Naive thymus-derived CD4-positive, alpha-beta T cell (primary cell): ENCODE results near the gene CAV2. TPM values are rescaled to one million over a fixed set of nuclear protein-coding genes. Genes with fewer than 3 reads are reported as not detected.

Experiments
- ATAC-seq: fragments of 150-1000 bp; cut with Tn5 transposase; 2 replicates; pipeline ENCODE4 v1.10.0; 2021; ENCODE audit warnings: mild to moderate bottlenecking, moderate library complexity
- CTCF ChIA-PET: fragments of 350-600 bp; sonication (Branson Sonifier 250); formaldehyde crosslinking; loops from one replicate; lab custom pipeline; 2021; ENCODE audit warnings: antibody characterized with exemption; lab: Charles Lee
- POLR2A ChIA-PET: fragments of 350-600 bp; sonication (Branson Sonifier 250); formaldehyde crosslinking; loops from one replicate; lab custom pipeline; 2021; ENCODE audit warnings: antibody characterized with exemption, inconsistent platforms; lab: Charles Lee
- DNase-seq, 9 donors: peaks; one replicate each; pipeline versions ENCODE4 v3.0.0 to v3.0.0-alpha.2; 2020 to 2022; ENCODE audit warnings: mixed read lengths in 1 of 9
- H3K27ac ChIP-seq: one replicate; pipeline ENCODE4 v1.7.0; 2013; ENCODE audit warnings: mild to moderate bottlenecking, low read depth, low read length, moderate library complexity
- H3K27me3 ChIP-seq, 2 donors: one replicate each; pipeline ENCODE4 v1.7.0; 2013; ENCODE audit warnings: low read length in 2 of 2, mild to moderate bottlenecking in 2 of 2, moderate library complexity in 2 of 2; ENCODE audit not compliant: control insufficient read depth in 2 of 2, insufficient read depth in 2 of 2
- H3K36me3 ChIP-seq, 3 experiments: 1 replicate in 2 of 3; 2 replicates in 1 of 3; pipeline ENCODE4 v1.7.0; 2013; ENCODE audit warnings: low read length in 3 of 3, mild to moderate bottlenecking in 3 of 3, moderate library complexity in 1 of 3; ENCODE audit not compliant: insufficient read depth in 3 of 3, control insufficient read depth in 2 of 3
- H3K4me1 ChIP-seq, 2 donors: one replicate each; pipeline ENCODE4 v1.7.0; 2013; ENCODE audit warnings: low read length in 2 of 2, mild to moderate bottlenecking in 2 of 2, moderate library complexity in 1 of 2; ENCODE audit not compliant: control insufficient read depth in 2 of 2, insufficient read depth in 2 of 2
- H3K4me3 ChIP-seq: 2 replicates; pipeline ENCODE4 v1.7.0; 2013; ENCODE audit warnings: mild to moderate bottlenecking, low read length
- H3K9me3 ChIP-seq, 3 experiments: 1 replicate in 2 of 3; 2 replicates in 1 of 3; pipeline ENCODE4 v1.7.0; 2013; ENCODE audit warnings: low read length in 3 of 3; ENCODE audit not compliant: control insufficient read depth in 2 of 3
- H3K27ac Mint-ChIP-seq, 9 donors: one replicate each; pipeline ENCODE4 v1.8.0; 2020 to 2022; ENCODE audit warnings: mixed read lengths in 9 of 9, mild to moderate bottlenecking in 8 of 9, moderate library complexity in 5 of 9, inconsistent platforms in 2 of 9
- H3K27me3 Mint-ChIP-seq, 5 donors: one replicate each; pipeline ENCODE4 v1.8.0; 2021 to 2022; ENCODE audit warnings: mixed read lengths in 5 of 5, mild to moderate bottlenecking in 1 of 5
- H3K36me3 Mint-ChIP-seq, 5 donors: one replicate each; pipeline ENCODE4 v1.8.0; 2020 to 2022; ENCODE audit warnings: mixed read lengths in 5 of 5, mild to moderate bottlenecking in 3 of 5, inconsistent platforms in 1 of 5
- H3K4me1 Mint-ChIP-seq, 7 donors: one replicate each; pipeline ENCODE4 v1.8.0; 2020 to 2022; ENCODE audit warnings: mixed read lengths in 7 of 7, mild to moderate bottlenecking in 3 of 7, inconsistent platforms in 1 of 7
- H3K4me3 Mint-ChIP-seq, 10 donors: one replicate each; pipeline ENCODE4 v1.8.0; 2020 to 2022; ENCODE audit warnings: mild to moderate bottlenecking in 10 of 10, mixed read lengths in 10 of 10, moderate library complexity in 6 of 10, inconsistent platforms in 2 of 10
- H3K9me3 Mint-ChIP-seq, 11 donors: one replicate each; pipeline ENCODE4 v1.8.0; 2020 to 2022; ENCODE audit warnings: mixed read lengths in 11 of 11, mild to moderate bottlenecking in 4 of 11, inconsistent platforms in 1 of 11, moderate library complexity in 1 of 11
- intact Hi-C, 2 donors: fragments of 100-400 bp; cut with micrococcal nuclease; formaldehyde crosslinking; loops; one replicate each; pipeline ENCODE4 v1.15.1; 2023
- polyA plus RNA-seq, 2 donors: library from polyadenylated mRNA; unstranded; fragments of 300-500 nt; fragmentation: Illumina TruSeq; gene quantifications; one replicate each; pipeline ENCODE4 v1.2.3, GENCODE V29; 2021
- total RNA-seq, 6 experiments: library from RNA in 5 of 6; stranded (reverse) in 5 of 6; gene quantifications; 1 replicate in 5 of 6; 2 replicates in 1 of 6; pipeline ENCODE4 v1.2.3 and lab custom pipeline; 2021 to 2026

CAV2 gene
- total and polyA plus RNA-seq, 7 experiments from 2014 or later = 0.93 TPM; not detected in 6

DNA sequence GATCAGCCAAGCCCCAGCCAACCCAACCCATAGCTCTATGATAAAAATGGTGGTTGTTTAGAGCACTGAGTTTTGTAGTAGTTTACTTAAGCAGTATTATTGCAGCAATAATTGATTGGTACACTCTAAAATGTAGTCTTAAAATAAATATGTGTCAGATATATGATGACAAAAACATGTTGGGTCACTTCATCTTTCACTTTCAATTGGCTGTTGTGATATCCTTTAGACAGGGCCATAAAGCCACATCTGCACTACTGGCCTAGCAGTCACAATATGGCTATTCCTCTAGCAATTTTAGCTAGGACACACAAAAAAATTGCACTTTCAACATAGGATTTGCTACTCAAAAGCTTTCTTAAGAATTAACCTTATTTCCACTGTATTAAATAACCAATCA lies 19.4 kb downstream of the CAV2 start:
- CTCF ChIA-PET = no interaction called here
- H3K27me3 Mint-ChIP-seq = peaks cover 42 to 62% (median 48%) of the 10 kb centered on the region in 5 donors
- H3K9me3 Mint-ChIP-seq = peaks cover 0 to 2% (median 0%) of the 10 kb centered on the region in 11 donors
- H3K36me3 Mint-ChIP-seq = no peaks in the 10 kb centered on the region
- Histone ChIP-seq H3K36me3 (no peaks in the 10 kb centered on the region), H3K27ac (no peak overlapping the region), H3K4me1 (no peaks in the 10 kb centered on the region), H3K9me3 (no peaks in the 10 kb centered on the region), H3K4me3 (no peak overlapping the region), H3K27me3 (peaks cover 0 to 7% of the 10 kb centered on the region in 2 donors)
- H3K4me1 Mint-ChIP-seq = no peaks in the 10 kb centered on the region
- ATAC-seq (no peak), DNase-seq (no peak)
- H3K27ac Mint-ChIP-seq = no peak overlapping the region
- POLR2A ChIA-PET = no interaction called here
- H3K4me3 Mint-ChIP-seq = no peak overlapping the region
- intact Hi-C loops = no loop called here

DNA sequence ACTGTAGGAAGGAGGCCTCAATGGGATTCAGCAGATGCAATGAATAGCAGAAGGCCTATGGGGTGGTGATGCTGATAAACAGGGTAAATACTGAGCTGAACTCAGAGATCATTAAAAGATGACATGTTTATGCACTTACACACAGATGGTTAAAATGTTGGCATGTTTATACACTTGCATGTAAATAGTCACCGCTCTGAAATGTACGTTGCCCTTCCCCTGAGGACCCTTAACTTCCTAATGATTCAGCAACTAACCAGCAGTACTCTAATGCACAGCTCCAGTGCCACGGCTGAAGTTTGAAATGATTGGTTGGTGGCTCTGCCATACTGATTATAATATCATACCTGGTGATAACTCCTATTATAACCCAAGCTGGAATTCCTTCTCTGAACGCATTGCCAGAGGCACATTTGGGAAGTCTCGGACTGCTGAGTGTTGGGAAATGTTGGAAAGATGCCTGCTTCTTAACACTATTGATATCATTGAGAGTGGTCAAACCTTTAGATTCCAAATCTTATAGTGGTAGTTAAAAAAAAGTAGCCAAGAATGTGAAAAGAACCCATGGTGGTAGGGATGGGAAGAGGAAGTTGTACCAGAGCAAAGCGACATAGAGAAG lies 21.6 kb downstream of the CAV2 start:
- intact Hi-C loops = loop anchor here in 1 of 2 donors (10.0 kb wide), 1 partner anchor 64 kb away; no protein-coding TSS in a partner anchor
- no peak overlapping the region for H3K4me3 Mint-ChIP-seq
- DNase-seq = no peak
- H3K27ac ChIP-seq = no peak overlapping the region
- POLR2A ChIA-PET = no interaction called here
- no peak for ATAC-seq
- peaks cover 6 to 15% of the 10 kb centered on the region in 2 donors for H3K27me3 ChIP-seq
- H3K36me3 ChIP-seq = no peaks in the 10 kb centered on the region
- H3K27ac Mint-ChIP-seq = no peak overlapping the region
- peaks cover 50 to 68% (median 53%) of the 10 kb centered on the region in 5 donors for H3K27me3 Mint-ChIP-seq
- H3K9me3 Mint-ChIP-seq = peaks cover 0 to 2% (median 0%) of the 10 kb centered on the region in 11 donors
- H3K4me1 Mint-ChIP-seq = peaks cover 7 to 15% (median 13%) of the 10 kb centered on the region in 7 donors
- no peak overlapping the region for H3K4me3 ChIP-seq
- CTCF ChIA-PET = no interaction called here
- H3K36me3 Mint-ChIP-seq = no peaks in the 10 kb centered on the region
- H3K9me3 ChIP-seq = no peaks in the 10 kb centered on the region
- H3K4me1 ChIP-seq = peaks cover 0 to 7% of the 10 kb centered on the region in 2 donors

DNA sequence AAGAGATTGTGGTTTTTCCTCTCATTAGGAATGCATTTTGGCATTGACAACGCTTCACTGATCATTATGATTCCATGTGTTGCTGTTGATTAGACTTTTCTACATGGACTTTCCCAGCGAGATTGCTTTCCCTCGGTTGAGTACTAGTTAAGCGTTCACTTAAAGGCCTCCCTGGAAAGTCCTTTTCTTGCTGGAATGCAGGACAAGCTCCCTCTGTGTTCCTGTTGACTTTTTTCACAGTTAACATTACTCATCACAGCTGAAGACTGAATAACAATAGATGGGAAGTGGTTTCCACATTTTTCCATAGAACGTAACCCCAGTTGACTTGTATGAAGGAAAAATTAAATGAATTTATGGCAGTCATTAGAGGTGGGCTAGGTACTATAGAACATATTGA lies 22.7 kb downstream of the CAV2 start:
- POLR2A ChIA-PET = no interaction called here
- H3K9me3 Mint-ChIP-seq = peaks cover 0 to 2% (median 0%) of the 10 kb centered on the region in 11 donors
- H3K27ac Mint-ChIP-seq = no peak overlapping the region
- intact Hi-C loops = loop anchor here in 1 of 2 donors (10.0 kb wide), 1 partner anchor 63 kb away; no protein-coding TSS in a partner anchor
- H3K9me3 ChIP-seq = no peaks in the 10 kb centered on the region
- no peak for ATAC-seq
- H3K4me1 ChIP-seq = peaks cover 9 to 14% of the 10 kb centered on the region in 2 donors
- H3K36me3 ChIP-seq = no peaks in the 10 kb centered on the region
- DNase-seq = no peak
- no peak overlapping the region for H3K4me3 ChIP-seq
- no peaks in the 10 kb centered on the region for H3K36me3 Mint-ChIP-seq
- no peak overlapping the region for H3K27ac ChIP-seq
- peaks cover 59 to 76% (median 63%) of the 10 kb centered on the region in 5 donors for H3K27me3 Mint-ChIP-seq
- peaks cover 16 to 22% of the 10 kb centered on the region in 2 donors for H3K27me3 ChIP-seq
- H3K4me1 Mint-ChIP-seq = peaks cover 8 to 22% (median 21%) of the 10 kb centered on the region in 7 donors
- no peak overlapping the region for H3K4me3 Mint-ChIP-seq
- CTCF ChIA-PET = no interaction called here

DNA sequence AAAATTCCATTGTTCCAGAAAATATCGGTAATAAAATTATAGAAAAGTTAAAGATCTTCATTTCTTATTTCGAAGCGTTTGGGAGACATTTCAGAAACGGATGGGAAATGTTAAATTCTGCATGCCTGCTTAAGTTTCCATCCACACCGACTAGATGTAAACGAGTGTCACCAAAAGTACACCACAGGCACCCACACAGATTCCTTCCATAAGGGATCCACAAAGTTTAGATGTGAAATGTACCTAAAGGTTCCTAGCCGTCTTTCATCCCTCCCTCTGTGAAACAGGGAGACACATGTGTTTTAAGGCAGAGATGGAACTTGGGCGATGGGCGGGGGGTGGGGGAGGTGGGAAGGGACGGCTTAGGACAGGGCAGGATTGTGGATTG lies 24.7 kb downstream of the CAV2 start:
- Histone ChIP-seq H3K27me3 (peaks cover 19 to 22% of the 10 kb centered on the region in 2 donors), H3K4me3 (no peak overlapping the region), H3K36me3 (no peaks in the 10 kb centered on the region), H3K9me3 (no peaks in the 10 kb centered on the region), H3K27ac (no peak overlapping the region), H3K4me1 (peaks cover 9 to 14% of the 10 kb centered on the region in 2 donors)
- Mint-ChIP-seq H3K27ac (no peak overlapping the region), H3K4me3 (peak overlapping the region in 8 of 10 donors; percentile 27 to 89 (median 78)), H3K27me3 (peaks cover 70 to 91% (median 77%) of the 10 kb centered on the region in 5 donors), H3K4me1 (peaks cover 8 to 22% (median 21%) of the 10 kb centered on the region in 7 donors), H3K9me3 (peaks cover 0 to 2% (median 0%) of the 10 kb centered on the region in 11 donors), H3K36me3 (no peaks in the 10 kb centered on the region)
- intact Hi-C loops = loop anchor here in 1 of 2 donors (10.0 kb wide), 1 partner anchor 61 kb away; no protein-coding TSS in a partner anchor
- DNase-seq = no peak
- ATAC-seq = no peak
- CTCF ChIA-PET = interaction anchor here (0.7 kb wide), 1 partner anchor 352 kb away, joined by 3 read pairs; no protein-coding TSS in a partner anchor
- POLR2A ChIA-PET = no interaction called here

DNA sequence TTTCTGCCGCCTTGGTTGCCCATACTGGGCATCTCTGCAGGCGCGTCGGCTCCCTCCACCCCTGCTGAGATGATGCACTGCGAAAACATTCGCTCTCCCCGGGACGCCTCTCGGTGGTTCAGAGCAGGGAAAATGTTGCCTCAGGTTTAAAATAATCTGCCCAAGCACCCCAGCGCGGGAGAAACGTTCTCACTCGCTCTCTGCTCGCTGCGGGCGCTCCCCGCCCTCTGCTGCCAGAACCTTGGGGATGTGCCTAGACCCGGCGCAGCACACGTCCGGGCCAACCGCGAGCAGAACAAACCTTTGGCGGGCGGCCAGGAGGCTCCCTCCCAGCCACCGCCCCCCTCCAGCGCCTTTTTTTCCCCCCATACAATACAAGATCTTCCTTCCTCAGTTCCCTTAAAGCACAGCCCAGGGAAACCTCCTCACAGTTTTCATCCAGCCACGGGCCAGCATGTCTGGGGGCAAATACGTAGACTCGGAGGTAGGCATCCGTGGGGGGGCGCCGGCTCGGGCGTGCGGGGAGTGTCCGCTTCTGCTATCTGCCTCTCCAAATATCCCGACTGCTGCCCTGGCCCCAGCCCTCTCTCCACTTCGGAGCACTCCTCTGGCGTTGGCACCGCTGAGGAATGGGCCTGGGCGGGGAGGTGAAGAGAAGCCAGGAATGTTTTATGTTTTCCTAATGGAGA lies 25.2 kb downstream of the CAV2 start, which contains the start of gene CAV1:
Gene CAV1, plus strand, starts transcription at position 428 of the 689 bp plus-strand sequence. Its CDS starts 27 bp downstream, at position 455.
- POLR2A ChIA-PET = interaction anchor here (0.9 kb wide), 1 partner anchor 339 kb away, joined by 3 read pairs; no protein-coding TSS in a partner anchor
- H3K27me3 ChIP-seq = peaks cover 19 to 22% of the 10 kb centered on the region in 2 donors
- peaks cover 0 to 2% (median 0%) of the 10 kb centered on the region in 11 donors for H3K9me3 Mint-ChIP-seq

DNA sequence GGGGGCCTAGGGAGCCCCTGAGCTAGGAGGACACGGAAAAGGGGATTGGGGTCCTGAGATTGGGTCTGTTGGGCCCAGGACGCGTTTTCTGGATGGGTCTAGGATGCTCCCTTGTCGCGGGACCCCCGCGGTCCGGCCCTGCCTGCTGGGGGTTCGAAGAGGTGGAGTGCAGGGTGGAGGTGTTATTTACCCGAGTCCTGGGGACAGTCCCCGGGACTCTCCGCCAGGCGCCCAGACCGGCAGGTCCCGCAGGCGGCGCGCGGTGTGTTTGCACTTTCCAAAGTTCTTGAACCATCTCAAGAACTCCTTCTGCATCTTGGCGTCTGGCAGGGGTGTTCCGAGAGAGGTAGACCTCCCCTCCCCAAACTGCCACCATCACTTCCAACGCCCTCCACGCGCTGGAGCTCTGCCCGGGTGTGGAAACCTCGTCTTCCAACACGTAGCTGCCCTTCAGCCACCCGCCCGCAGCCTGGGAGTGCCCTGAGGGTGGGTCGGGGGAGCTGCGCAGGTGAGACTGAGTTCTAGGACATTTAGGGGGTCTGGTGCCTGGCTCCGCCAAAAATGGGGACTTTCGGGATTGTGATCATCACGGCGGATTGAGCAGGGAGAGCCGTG lies 25.9 kb downstream of the CAV2 start:
- DNase-seq = peak in 7 of 9 donors; percentile 3 to 39 (median 17)
- H3K36me3 Mint-ChIP-seq = no peaks in the 10 kb centered on the region
- ChIA-PET POLR2A (interaction anchor here (0.9 kb wide), 1 partner anchor 340 kb away, joined by 3 read pairs; no protein-coding TSS in a partner anchor), CTCF (interaction anchor here (0.6 to 2.0 kb wide), 4 partner anchors 14 to 384 kb away, joined by 3 to 11 read pairs (median 3); no protein-coding TSS in a partner anchor)
- H3K4me1 Mint-ChIP-seq = peaks cover 8 to 22% (median 21%) of the 10 kb centered on the region in 7 donors
- peak overlapping the region; percentile 76 to 89 (median 82) for H3K4me3 Mint-ChIP-seq
- peak; percentile 47 for ATAC-seq
- H3K4me1 ChIP-seq = peaks cover 9 to 14% of the 10 kb centered on the region in 2 donors
- peaks cover 19 to 22% of the 10 kb centered on the region in 2 donors for H3K27me3 ChIP-seq
- H3K9me3 Mint-ChIP-seq = peaks cover 0 to 2% (median 0%) of the 10 kb centered on the region in 11 donors
- H3K27ac Mint-ChIP-seq = no peak overlapping the region
- peak overlapping the region; percentile 48 for H3K4me3 ChIP-seq
- intact Hi-C loops = loop anchor here (1.0 to 10.0 kb wide), 3 partner anchors 59 to 314 kb away; no protein-coding TSS in a partner anchor
- peaks cover 68 to 86% (median 76%) of the 10 kb centered on the region in 5 donors for H3K27me3 Mint-ChIP-seq
- no peak overlapping the region for H3K27ac ChIP-seq
- no peaks in the 10 kb centered on the region for H3K36me3 ChIP-seq
- H3K9me3 ChIP-seq = no peaks in the 10 kb centered on the region

More for the DNA sequence above, 25.2 kb downstream of the CAV2 start, which contains the start of gene CAV1:
- intact Hi-C loops = loop anchor here (1.0 to 10.0 kb wide), 3 partner anchors 60 to 313 kb away; no protein-coding TSS in a partner anchor
- Histone ChIP-seq H3K4me3 (peak within 1 kb of the TSS; percentile 48), H3K4me1 (peaks cover 9 to 14% of the 10 kb centered on the region in 2 donors), H3K36me3 (no peaks in the 10 kb centered on the region), H3K27ac (no peak within 1 kb of the TSS), H3K9me3 (no peaks in the 10 kb centered on the region)
- H3K4me1 Mint-ChIP-seq = peaks cover 8 to 22% (median 21%) of the 10 kb centered on the region in 7 donors
- peak within 1 kb of the TSS; percentile 76 to 89 (median 82) for H3K4me3 Mint-ChIP-seq
- DNase-seq (peak in 7 of 9 donors; percentile 20 to 39 (median 26)), ATAC-seq (peak; percentile 39)
- CTCF ChIA-PET = interaction anchor here (2.0 kb wide), 1 partner anchor 265 kb away, joined by 11 read pairs; no protein-coding TSS in a partner anchor
- peaks cover 68 to 89% (median 77%) of the 10 kb centered on the region in 5 donors for H3K27me3 Mint-ChIP-seq
- H3K36me3 Mint-ChIP-seq = no peaks in the 10 kb centered on the region
- H3K27ac Mint-ChIP-seq = peak within 1 kb of the TSS in 1 of 9 donors; percentile 74
